Psoas muscle (tissue), 8 donors: ENCODE measurements around the gene FTO. TPM values are rescaled to one million over a fixed set of nuclear protein-coding genes. Genes with fewer than 3 reads are reported as not detected.
"Not testable (repeated sequence)": the region's sequence is repeated elsewhere in the genome, so short reads cannot be mapped to it uniquely, and the experiment has no call there.

Source experiments
- ATAC-seq, 4 donors: fragments of 200-7000 bp; cut with Tn5 transposase; one replicate each; pipeline ENCODE4 v1.9.1; 2020; ENCODE audit warnings: moderate library complexity in 3 of 4, mild to moderate bottlenecking in 2 of 4
- DNase-seq, 2 donors: peaks; one replicate each; pipeline ENCODE4 v3.0.0-alpha.2; 2020
- H3K27ac ChIP-seq: fragments of 200-600 bp; one replicate; pipeline ENCODE4 v1.8.0; 2022
- H3K27me3 ChIP-seq, 3 donors: fragments of 200-600 bp in 1 of 3; one replicate each; pipeline versions ENCODE4 v1.6.1 to v1.8.0; 2013 to 2022; ENCODE audit warnings: low read length in 2 of 3, mild to moderate bottlenecking in 2 of 3, moderate library complexity in 1 of 3; ENCODE audit not compliant: insufficient read depth in 3 of 3
- H3K36me3 ChIP-seq, 2 donors: fragments of 200-600 bp in 1 of 2; one replicate each; pipeline versions ENCODE4 v1.6.1 to v1.8.0; 2013 to 2022; ENCODE audit warnings: low read depth in 1 of 2, mild to moderate bottlenecking in 1 of 2, moderate library complexity in 1 of 2; ENCODE audit not compliant: insufficient read depth in 1 of 2
- H3K4me1 ChIP-seq: fragments of 200-600 bp; one replicate; pipeline ENCODE4 v1.8.0; 2022
- H3K4me3 ChIP-seq: fragments of 200-600 bp; one replicate; pipeline ENCODE4 v1.8.0; 2022; ENCODE audit warnings: mild to moderate bottlenecking
- H3K9me3 ChIP-seq: fragments of 200-600 bp; one replicate; pipeline ENCODE4 v1.8.0; 2022
- CTCF ChIP-seq: fragments of 200-600 bp; IDR thresholded peaks from one replicate; pipeline ENCODE4 v1.8.0; 2022; ENCODE audit warnings: antibody characterized with exemption
- WGBS, 3 donors: extraction: QIAGEN DNeasy Blood & Tissue Kit; methylation state at CpG; one replicate each; pipeline versions ENCODE4 v1.1.6 to v1.1.7; 2013; 5-methylcytosine and 5-hydroxymethylcytosine counted together
- intact Hi-C, 2 donors: fragments of 100-400 bp; cut with DNase I; formaldehyde crosslinking; loops; one replicate each; pipeline versions ENCODE4 v1.11.0 to v1.14.2; 2022
- polyA plus RNA-seq, 3 donors: library from polyadenylated mRNA; stranded (reverse); fragments of 200-250 nt; gene quantifications; one replicate each; pipeline ENCODE4 v1.2.3, GENCODE V29; 2013
- total RNA-seq, 4 donors: library from RNA; stranded (reverse); fragmentation: NEBNext Ultra II Directional in 2 of 4; extraction: Animal tissue kit (Norgen Biotek cat#: 25700) in 2 of 4; gene quantifications; one replicate each; pipeline versions ENCODE4 v1.2.1 to v1.2.4, GENCODE V29; 2021 to 2023
- donor health status: healthy with polysubstance abuse.
- donor health status: DM: no; HTN: no; CAD: no; lungs with moderate emphysema.
- donor health status: Bipolar disorder and iron deficiency.
- donor health status: healthy.
- donor health status: DM: yes; HTN: yes; CAD: no.
- donor health status: DM: no; HTN: no; CAD: no.
- donor health status: DM: no; HTN: no; CAD: no.
- donor health status: DM: yes; HTN: yes; CAD: no.

Gene FTO
- total and polyA plus RNA-seq, 7 donors = 14.2 to 67.6 (median 47.4) TPM

- Histone ChIP-seq H3K27ac (no peak overlapping the region), H3K4me1 (no peaks in the 10 kb centered on the region), H3K4me3 (no peak overlapping the region), H3K27me3 (no peaks in the 10 kb centered on the region), H3K9me3 (no peaks in the 10 kb centered on the region), H3K36me3 (peaks cover 0 to 17% of the 10 kb centered on the region in 2 donors)
- TF ChIP-seq CTCF = no peak
- no peak for ATAC-seq
- WGBS, 3 donors = 88 to 100% (median 95%) methylated on average over 1 of the region's 1 CpG
- DNase-seq = no peak
- intact Hi-C loops = no loop called here
These were observed 139.1 kb downstream of the FTO start for GRCh38 chr16:53843084-53843483.

- H3K36me3 ChIP-seq = peaks cover 0 to 17% of the 10 kb centered on the region in 2 donors
- H3K9me3 ChIP-seq = no peaks in the 10 kb centered on the region
- TF ChIP-seq CTCF = no peak
- DNase-seq = no peak
- 67 to 78% (median 69%) methylated on average over 3 of the region's 3 CpGs for WGBS, 3 donors
- H3K4me3 ChIP-seq = no peak overlapping the region
- ATAC-seq = no peak
- no peaks in the 10 kb centered on the region for H3K4me1 ChIP-seq
- intact Hi-C loops = no loop called here
- no peak overlapping the region for H3K27ac ChIP-seq
- H3K27me3 ChIP-seq = no peaks in the 10 kb centered on the region
These were observed 140.8 kb downstream of the FTO start for GRCh38 chr16:53844804-53845203.

- H3K4me3 ChIP-seq, DNase-seq, H3K27me3 ChIP-seq, ATAC-seq, intact Hi-C loops, H3K9me3 ChIP-seq, H3K4me1 ChIP-seq, H3K27ac ChIP-seq: not testable (repeated sequence)
- peaks cover 0 to 17% of the 10 kb centered on the region in 2 donors for H3K36me3 ChIP-seq
- 91 to 98% (median 95%) methylated on average over 5 of the region's 5 CpGs for WGBS, 3 donors
These were observed 142.6 kb downstream of the FTO start for GRCh38 chr16:53846549-53846948.

GRCh38 chr16:53846971-53847370 lies 143.0 kb downstream of the FTO start:
- WGBS, 3 donors = 94% methylated on average over 6 of the region's 6 CpGs
- intact Hi-C loops = no loop called here
- ATAC-seq = no peak
- no peaks in the 10 kb centered on the region for H3K9me3 ChIP-seq
- H3K36me3 ChIP-seq = peaks cover 0 to 17% of the 10 kb centered on the region in 2 donors
- no peak for TF ChIP-seq CTCF
- no peaks in the 10 kb centered on the region for H3K4me1 ChIP-seq
- H3K27me3 ChIP-seq = no peaks in the 10 kb centered on the region
- no peak overlapping the region for H3K4me3 ChIP-seq
- H3K27ac ChIP-seq = no peak overlapping the region
- no peak for DNase-seq

- no peak overlapping the region for H3K27ac ChIP-seq
- no peaks in the 10 kb centered on the region for H3K4me1 ChIP-seq
- peak in 2 of 4 donors; percentile 57 to 76 for ATAC-seq
- no peaks in the 10 kb centered on the region for H3K27me3 ChIP-seq
- no peak overlapping the region for H3K4me3 ChIP-seq
- no peak for TF ChIP-seq CTCF
- H3K9me3 ChIP-seq = no peaks in the 10 kb centered on the region
- WGBS, 3 donors = 31 to 49% (median 32%) methylated on average over 3 of the region's 3 CpGs
- intact Hi-C loops = no loop called here
- H3K36me3 ChIP-seq = peaks cover 0 to 17% of the 10 kb centered on the region in 2 donors
- DNase-seq = no peak
These were observed 144.5 kb downstream of the FTO start for GRCh38 chr16:53848277-53848942.
